Left lung (tissue), 10 donors: ENCODE data around the gene XIRP2. TPM values are rescaled to one million over a fixed set of nuclear protein-coding genes. Genes with fewer than 3 reads are reported as not detected.

ENCODE experiments used
- ATAC-seq: fragments of 200-7000 bp; cut with Tn5 transposase; one replicate; pipeline ENCODE4 v1.9.1; 2020; ENCODE audit warnings: moderate library complexity
- DNase-seq, 4 donors: peaks; one replicate each; pipeline ENCODE4 v3.0.0-alpha.2; 2013 to 2020
- H3K27ac ChIP-seq, 2 donors: fragments of 200-600 bp; sonication (generic) in 1 of 2; one replicate each; pipeline versions ENCODE4 v1.5.0 to v1.8.0; 2020 to 2021
- H3K27me3 ChIP-seq, 2 donors: fragments of 200-600 bp; sonication (generic) in 1 of 2; one replicate each; pipeline versions ENCODE4 v1.5.0 to v1.8.0; 2020 to 2021
- H3K36me3 ChIP-seq, 2 donors: fragments of 200-600 bp; sonication (generic) in 1 of 2; one replicate each; pipeline versions ENCODE4 v1.5.0 to v1.8.0; 2020 to 2021
- H3K4me1 ChIP-seq, 2 donors: fragments of 200-600 bp; one replicate each; pipeline ENCODE4 v1.8.0; 2021
- H3K4me3 ChIP-seq, 2 donors: fragments of 200-600 bp; sonication (generic) in 1 of 2; one replicate each; pipeline versions ENCODE4 v1.5.0 to v1.8.0; 2020 to 2021; ENCODE audit warnings: mild to moderate bottlenecking in 1 of 2
- H3K9me3 ChIP-seq, 2 donors: fragments of 200-600 bp; sonication (generic) in 1 of 2; one replicate each; pipeline versions ENCODE4 v1.5.0 to v1.8.0; 2020 to 2021
- CTCF ChIP-seq, 2 donors: fragments of 200-600 bp; sonication (generic) in 1 of 2; IDR thresholded peaks; one replicate each; pipeline versions ENCODE4 v1.5.0 to v1.8.0; 2021; ENCODE audit warnings: antibody characterized with exemption in 2 of 2
- intact Hi-C, 2 donors: fragments of 100-400 bp; cut with DNase I; formaldehyde crosslinking; loops; one replicate each; pipeline versions ENCODE4 v1.11.2 to v1.14.2; 2022
- polyA plus RNA-seq, 6 donors: library from polyadenylated mRNA; unstranded; fragments of 120-200 nt; gene quantifications; one replicate each; pipeline ENCODE4 v1.2.1, GENCODE V29; 2013; ENCODE audit not compliant: insufficient read length in 6 of 6
- total RNA-seq, 2 donors: library from RNA; stranded (reverse); fragmentation: NEBNext Ultra II Directional; extraction: Animal tissue kit (Norgen Biotek cat#: 25700); gene quantifications; one replicate each; pipeline ENCODE4 v1.2.1, GENCODE V29; 2021
- donor health status: DM: no; HTN: yes; CAD: no.
- donor health status: DM: no; HTN: no; CAD: no.

The XIRP2 gene
- total and polyA plus RNA-seq, 8 donors, result 0.08 to 0.37 (median 0.27) TPM

GRCh38 chr2:166901336-166901735 is 13.1 kb downstream of the XIRP2 start:
- no peak for TF ChIP-seq CTCF (IDR thresholded peaks at IDR 0.05)
- ATAC-seq (no peak), DNase-seq (peak in 1 of 4 donors; percentile 14)
- no peak overlapping the region for H3K4me3 ChIP-seq
- intact Hi-C loops, result no loop called here
- H3K9me3 ChIP-seq, result no peaks in the 10 kb centered on the region
- no peaks in the 10 kb centered on the region for H3K27me3 ChIP-seq
- H3K4me1 ChIP-seq, result no peaks in the 10 kb centered on the region
- H3K36me3 ChIP-seq, result no peaks in the 10 kb centered on the region
- H3K27ac ChIP-seq, result no peak overlapping the region

GRCh38 chr2:166916987-166917386 is 28.7 kb downstream of the XIRP2 start:
- Histone ChIP-seq H3K4me3 (no peak overlapping the region), H3K36me3 (no peaks in the 10 kb centered on the region), H3K27ac (no peak overlapping the region), H3K27me3 (no peaks in the 10 kb centered on the region), H3K9me3 (peaks cover 0 to 7% of the 10 kb centered on the region in 2 donors), H3K4me1 (no peaks in the 10 kb centered on the region)
- no peak for TF ChIP-seq CTCF (IDR thresholded peaks at IDR 0.05)
- ATAC-seq (no peak), DNase-seq (no peak)
- intact Hi-C loops, result no loop called here

- no peaks in the 10 kb centered on the region for H3K4me1 ChIP-seq
- DNase-seq, result peak in 1 of 4 donors; percentile 9
- no peak overlapping the region for H3K27ac ChIP-seq
- H3K36me3 ChIP-seq, result no peaks in the 10 kb centered on the region
- H3K27me3 ChIP-seq, result no peaks in the 10 kb centered on the region
- no peak for TF ChIP-seq CTCF (IDR thresholded peaks at IDR 0.05)
- ATAC-seq, result no peak
- peaks cover 0 to 7% of the 10 kb centered on the region in 2 donors for H3K9me3 ChIP-seq
- intact Hi-C loops, result no loop called here
- no peak overlapping the region for H3K4me3 ChIP-seq
These were observed 29.1 kb downstream of the XIRP2 start for GRCh38 chr2:166917415-166917814.

- intact Hi-C loops, result no loop called here
- Histone ChIP-seq H3K27ac (no peak overlapping the region), H3K4me1 (no peaks in the 10 kb centered on the region), H3K27me3 (no peaks in the 10 kb centered on the region), H3K36me3 (no peaks in the 10 kb centered on the region), H3K9me3 (no peaks in the 10 kb centered on the region), H3K4me3 (no peak overlapping the region)
- TF ChIP-seq CTCF (IDR thresholded peaks at IDR 0.05), result no peak
- ATAC-seq (no peak), DNase-seq (no peak)
These were observed 33.1 kb downstream of the XIRP2 start for GRCh38 chr2:166921261-166921896.

GRCh38 chr2:166924967-166925366 is 36.7 kb downstream of the XIRP2 start:
- DNase-seq (no peak), ATAC-seq (no peak)
- no peak overlapping the region for H3K27ac ChIP-seq
- no peaks in the 10 kb centered on the region for H3K36me3 ChIP-seq
- no peak overlapping the region for H3K4me3 ChIP-seq
- no peaks in the 10 kb centered on the region for H3K4me1 ChIP-seq
- no peaks in the 10 kb centered on the region for H3K27me3 ChIP-seq
- peaks cover 0 to 5% of the 10 kb centered on the region in 2 donors for H3K9me3 ChIP-seq
- intact Hi-C loops, result no loop called here
- no peak for TF ChIP-seq CTCF (IDR thresholded peaks at IDR 0.05)
